ENCODE results near the gene PRTG.

DNA sequence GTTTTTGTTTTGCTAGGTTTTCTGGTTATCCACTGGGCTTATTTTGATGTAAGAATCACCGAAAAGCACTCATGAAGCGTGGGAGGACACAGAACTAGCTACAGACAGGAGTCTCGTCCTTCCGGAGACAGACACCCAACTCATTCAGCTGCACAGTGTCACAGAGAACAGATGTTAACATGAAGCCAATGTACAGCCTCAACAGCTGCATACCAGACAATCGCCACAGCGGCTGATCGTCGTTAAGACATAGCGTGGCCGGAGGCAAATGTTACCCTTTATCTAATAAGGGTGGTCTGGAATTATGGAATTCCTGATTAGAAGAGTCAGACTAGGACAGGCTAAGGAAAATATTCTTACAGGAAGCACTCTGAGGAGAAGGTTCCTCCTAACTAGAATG lies 153.7 kb downstream of the PRTG start:
- TF ChIP-seq, protein P1, sequence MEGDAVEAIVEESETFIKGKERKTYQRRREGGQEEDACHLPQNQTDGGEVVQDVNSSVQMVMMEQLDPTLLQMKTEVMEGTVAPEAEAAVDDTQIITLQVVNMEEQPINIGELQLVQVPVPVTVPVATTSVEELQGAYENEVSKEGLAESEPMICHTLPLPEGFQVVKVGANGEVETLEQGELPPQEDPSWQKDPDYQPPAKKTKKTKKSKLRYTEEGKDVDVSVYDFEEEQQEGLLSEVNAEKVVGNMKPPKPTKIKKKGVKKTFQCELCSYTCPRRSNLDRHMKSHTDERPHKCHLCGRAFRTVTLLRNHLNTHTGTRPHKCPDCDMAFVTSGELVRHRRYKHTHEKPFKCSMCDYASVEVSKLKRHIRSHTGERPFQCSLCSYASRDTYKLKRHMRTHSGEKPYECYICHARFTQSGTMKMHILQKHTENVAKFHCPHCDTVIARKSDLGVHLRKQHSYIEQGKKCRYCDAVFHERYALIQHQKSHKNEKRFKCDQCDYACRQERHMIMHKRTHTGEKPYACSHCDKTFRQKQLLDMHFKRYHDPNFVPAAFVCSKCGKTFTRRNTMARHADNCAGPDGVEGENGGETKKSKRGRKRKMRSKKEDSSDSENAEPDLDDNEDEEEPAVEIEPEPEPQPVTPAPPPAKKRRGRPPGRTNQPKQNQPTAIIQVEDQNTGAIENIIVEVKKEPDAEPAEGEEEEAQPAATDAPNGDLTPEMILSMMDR (conservative IDR thresholded peaks at IDR 0.05; ENCODE audit: low read length) = no peak
- no peak for TF ChIP-seq EZH2phosphoT487 (IDR thresholded peaks at IDR 0.05; ENCODE audit: borderline replicate concordance, low read depth, low read length)

Data from OCI-LY7 (cell line).